Neural crest cell (in vitro differentiated cells): ENCODE data around the gene DNAJC2. TPM values are rescaled to one million over a fixed set of nuclear protein-coding genes. Genes with fewer than 3 reads are reported as not detected.
A peak's percentile ranks its signal among the peaks of the same experiment; 100 is the strongest.

Source experiments
- DNase-seq: peaks from one replicate; pipeline ENCODE4 v3.0.0; 2021; ENCODE audit warnings: low read depth, mixed read lengths, low spot score
- H3K27ac Mint-ChIP-seq: one replicate; pipeline ENCODE4 v1.8.0; 2021; ENCODE audit warnings: mild to moderate bottlenecking, mixed read lengths; ENCODE audit not compliant: unreplicated experiment
- H3K27me3 Mint-ChIP-seq: 2 replicates; pipeline ENCODE4 v1.8.0; 2021; ENCODE audit warnings: low read depth, mild to moderate bottlenecking, mixed read lengths
- H3K36me3 Mint-ChIP-seq: 2 replicates; pipeline ENCODE4 v1.8.0; 2021; ENCODE audit warnings: low read depth, mild to moderate bottlenecking, mixed read lengths
- H3K4me1 Mint-ChIP-seq: 2 replicates; pipeline ENCODE4 v1.8.0; 2021; ENCODE audit warnings: mixed read lengths
- H3K4me3 Mint-ChIP-seq: one replicate; pipeline ENCODE4 v1.8.0; 2021; ENCODE audit warnings: mild to moderate bottlenecking, mixed read lengths
- H3K9me3 Mint-ChIP-seq: 2 replicates; pipeline ENCODE4 v1.8.0; 2021; ENCODE audit warnings: mixed read lengths
- total RNA-seq: library from RNA; stranded (reverse); gene quantifications from 2 replicates; pipeline ENCODE4 v1.2.1, GENCODE V29; 2021
- TF ChIP-seq, protein P1 (sequence below): fragments of 200-600 bp; sonication (generic); conservative IDR thresholded peaks from 2 replicates; pipeline ENCODE4 v1.5.0; 2021; ENCODE audit warnings: antibody characterized with exemption, mild to moderate bottlenecking

DNAJC2 gene
- total RNA-seq, 1 donor from 2014 or later: 28.9 TPM

DNA sequence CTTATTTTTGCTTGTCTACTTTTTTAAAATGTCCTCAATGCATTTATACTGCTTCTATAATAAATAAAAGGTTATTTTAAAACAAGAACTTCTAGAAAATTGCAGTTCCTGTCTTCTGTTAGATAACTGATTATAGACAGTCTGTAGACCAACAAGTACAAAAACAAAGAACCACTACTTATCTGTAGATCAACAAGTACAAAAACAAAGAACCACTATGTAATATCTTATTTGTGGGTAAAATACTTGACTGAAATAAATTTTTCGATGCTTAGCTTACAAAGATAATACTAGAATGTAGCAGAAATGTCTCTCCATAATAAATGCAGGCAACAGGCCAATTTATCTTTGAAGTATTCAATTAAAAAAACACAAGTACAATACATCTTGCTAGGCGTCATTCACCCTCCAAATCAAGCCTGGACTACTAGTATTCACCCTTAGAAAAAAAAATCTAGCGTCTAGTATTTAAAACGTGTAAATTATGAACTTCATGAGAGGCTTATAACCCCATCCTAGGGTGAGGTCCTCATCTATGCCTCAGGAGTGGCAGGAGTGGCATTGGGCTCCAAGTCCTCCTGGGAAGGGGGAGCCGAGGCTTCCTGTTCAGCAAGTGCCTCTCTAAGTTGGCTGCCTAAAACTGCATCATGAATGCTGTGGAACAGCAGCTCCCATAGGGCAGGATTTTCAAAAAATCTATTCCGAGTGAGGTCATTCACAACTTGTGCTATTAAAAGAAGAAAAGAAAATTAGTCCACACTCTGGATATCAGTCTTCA, 29.5 kb upstream of the DNAJC2 start:
- DNase-seq: no peak
- Mint-ChIP-seq H3K27ac (no peak overlapping the region), H3K4me1 (no peaks in the 10 kb centered on the region), H3K27me3 (peaks cover 24% of the 10 kb centered on the region), H3K4me3 (no peak overlapping the region), H3K36me3 (no peaks in the 10 kb centered on the region), H3K9me3 (no peaks in the 10 kb centered on the region)
- TF ChIP-seq, protein P1, sequence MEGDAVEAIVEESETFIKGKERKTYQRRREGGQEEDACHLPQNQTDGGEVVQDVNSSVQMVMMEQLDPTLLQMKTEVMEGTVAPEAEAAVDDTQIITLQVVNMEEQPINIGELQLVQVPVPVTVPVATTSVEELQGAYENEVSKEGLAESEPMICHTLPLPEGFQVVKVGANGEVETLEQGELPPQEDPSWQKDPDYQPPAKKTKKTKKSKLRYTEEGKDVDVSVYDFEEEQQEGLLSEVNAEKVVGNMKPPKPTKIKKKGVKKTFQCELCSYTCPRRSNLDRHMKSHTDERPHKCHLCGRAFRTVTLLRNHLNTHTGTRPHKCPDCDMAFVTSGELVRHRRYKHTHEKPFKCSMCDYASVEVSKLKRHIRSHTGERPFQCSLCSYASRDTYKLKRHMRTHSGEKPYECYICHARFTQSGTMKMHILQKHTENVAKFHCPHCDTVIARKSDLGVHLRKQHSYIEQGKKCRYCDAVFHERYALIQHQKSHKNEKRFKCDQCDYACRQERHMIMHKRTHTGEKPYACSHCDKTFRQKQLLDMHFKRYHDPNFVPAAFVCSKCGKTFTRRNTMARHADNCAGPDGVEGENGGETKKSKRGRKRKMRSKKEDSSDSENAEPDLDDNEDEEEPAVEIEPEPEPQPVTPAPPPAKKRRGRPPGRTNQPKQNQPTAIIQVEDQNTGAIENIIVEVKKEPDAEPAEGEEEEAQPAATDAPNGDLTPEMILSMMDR: no peak

DNA sequence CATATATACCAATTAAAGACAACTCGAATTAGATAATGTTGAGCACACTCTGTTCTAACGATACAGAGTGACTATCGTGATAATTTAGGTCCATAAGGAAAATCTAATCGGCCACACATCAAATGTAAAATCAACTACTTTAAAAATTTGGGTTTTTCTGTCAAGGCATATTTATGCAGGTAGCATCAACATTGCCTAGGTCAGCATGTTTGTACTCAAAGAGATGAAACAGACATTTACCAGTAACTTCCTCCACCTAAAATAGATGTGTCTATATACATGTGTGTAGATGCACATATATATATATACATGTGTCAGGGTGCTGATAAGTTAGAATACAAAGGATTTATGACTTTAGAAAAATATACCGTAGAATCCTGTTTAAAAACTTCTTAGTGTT, 24.9 kb upstream of the DNAJC2 start:
- H3K9me3 Mint-ChIP-seq: no peaks in the 10 kb centered on the region
- H3K36me3 Mint-ChIP-seq: peaks cover 7% of the 10 kb centered on the region
- TF ChIP-seq, protein P1: no peak
- H3K27me3 Mint-ChIP-seq: peaks cover 7% of the 10 kb centered on the region
- H3K27ac Mint-ChIP-seq: no peak overlapping the region
- H3K4me3 Mint-ChIP-seq: no peak overlapping the region
- no peaks in the 10 kb centered on the region for H3K4me1 Mint-ChIP-seq
- no peak for DNase-seq

DNA sequence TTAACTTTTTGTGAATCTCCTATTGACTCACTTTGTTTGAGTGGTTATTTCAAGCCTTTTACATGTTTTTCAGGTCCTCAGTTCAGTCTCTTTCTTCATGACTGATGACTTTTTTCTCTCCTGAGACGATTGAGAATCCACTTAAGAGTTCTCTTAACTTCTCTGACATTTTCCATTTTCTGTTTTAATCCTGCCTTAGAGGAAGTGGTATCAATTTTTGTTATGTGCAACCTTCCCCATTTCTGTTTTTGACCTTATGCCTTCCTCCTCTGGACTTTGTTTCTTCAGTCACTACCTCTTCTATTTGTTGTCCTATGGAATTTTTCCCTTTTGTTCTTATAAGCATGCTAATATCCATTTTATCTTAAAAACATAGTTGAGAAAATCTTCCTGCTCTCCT, 5.2 kb upstream of the DNAJC2 start:
- Mint-ChIP-seq H3K27me3 (no peaks in the 10 kb centered on the region), H3K9me3 (no peaks in the 10 kb centered on the region), H3K4me1 (peaks cover 27% of the 10 kb centered on the region), H3K4me3 (peak overlapping the region; percentile 84), H3K27ac (no peak overlapping the region), H3K36me3 (no peaks in the 10 kb centered on the region)
- DNase-seq: no peak
- TF ChIP-seq, protein P1: no peak

DNA sequence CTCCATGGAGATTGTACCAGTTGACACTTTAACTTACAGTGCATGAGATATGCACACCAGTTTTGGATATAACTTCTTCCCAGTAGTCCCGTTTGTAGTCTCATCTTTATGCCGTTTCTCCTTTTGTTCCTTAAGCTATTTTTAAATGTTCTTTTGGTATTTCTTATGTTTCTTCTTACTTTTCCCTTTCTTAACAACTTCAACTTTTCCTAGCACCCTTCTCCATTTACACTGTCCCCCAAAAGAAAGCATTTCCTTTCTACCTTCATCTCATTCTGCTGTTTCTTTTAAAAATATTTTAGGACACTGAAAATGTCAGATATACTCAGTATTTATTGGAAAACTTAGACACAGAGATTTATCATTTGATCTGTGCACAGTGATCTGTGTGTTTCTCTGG, 4.4 kb upstream of the DNAJC2 start:
- no peaks in the 10 kb centered on the region for H3K27me3 Mint-ChIP-seq
- TF ChIP-seq, protein P1: no peak
- no peaks in the 10 kb centered on the region for H3K36me3 Mint-ChIP-seq
- peaks cover 30% of the 10 kb centered on the region for H3K4me1 Mint-ChIP-seq
- H3K4me3 Mint-ChIP-seq: peak overlapping the region; percentile 99
- no peak for DNase-seq
- no peak overlapping the region for H3K27ac Mint-ChIP-seq
- no peaks in the 10 kb centered on the region for H3K9me3 Mint-ChIP-seq

DNA sequence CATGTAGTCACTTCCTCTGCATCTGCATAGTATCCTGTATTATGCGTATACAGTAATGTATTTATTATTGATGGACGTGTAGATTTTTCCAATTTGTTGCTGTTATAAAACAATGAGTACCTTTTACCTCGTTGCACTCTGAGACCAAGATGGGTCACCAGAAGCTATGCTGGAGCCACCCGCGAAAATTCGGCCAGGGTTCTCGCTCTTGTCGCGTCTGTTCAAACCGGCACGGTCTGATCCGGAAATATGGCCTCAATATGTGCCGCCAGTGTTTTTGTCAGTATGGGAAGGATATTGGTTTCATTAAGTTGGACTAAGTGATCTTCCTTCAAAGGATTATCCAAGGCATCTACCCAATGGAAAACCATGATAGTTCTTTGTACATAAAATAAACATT, 3.9 kb upstream of the DNAJC2 start:
- DNase-seq: no peak
- Mint-ChIP-seq H3K27me3 (no peaks in the 10 kb centered on the region), H3K4me1 (peaks cover 35% of the 10 kb centered on the region), H3K36me3 (no peaks in the 10 kb centered on the region), H3K27ac (no peak overlapping the region), H3K9me3 (no peaks in the 10 kb centered on the region), H3K4me3 (peak overlapping the region; percentile 99)
- TF ChIP-seq, protein P1: no peak
